IMR-90 (cell line): ENCODE measurements around the gene RUSC1. TPM values are rescaled to one million over a fixed set of nuclear protein-coding genes. Genes with fewer than 3 reads are reported as not detected.

Source experiments
- ATAC-seq: fragments of 200-7000 bp; cut with Tn5 transposase; 2 replicates; pipeline ENCODE4 v1.9.1; 2020; ENCODE audit warnings: low read depth, mild to moderate bottlenecking, moderate library complexity
- BruUV-seq: library from RNA; stranded (reverse); fragments of 400-500 nt; replicated peaks from 2 replicates; lab custom pipeline; 2021; lab: Mats Ljungman, UMichigan
- CTCF ChIA-PET: fragments of 300-600 bp; formaldehyde crosslinking; extraction: SDS; loops from one replicate; lab custom pipeline; 2021; ENCODE audit warnings: antibody characterized with exemption; lab: Yijun Ruan, JAX
- POLR2A ChIA-PET: fragments of 300-600 bp; sonication (Branson Sonifier 250); formaldehyde crosslinking; loops from one replicate; lab custom pipeline; 2022; ENCODE audit warnings: antibody characterized with exemption; ENCODE audit not compliant: unreplicated experiment; lab: Charles Lee
- DNase-seq: peaks from one replicate; pipeline ENCODE4 v3.0.0; 2013
- H2AFZ ChIP-seq: replicated peaks from 2 replicates; pipeline ENCODE3; 2013; ENCODE audit warnings: low read length, mild to moderate bottlenecking; ENCODE audit not compliant: poor library complexity
- H2AK5ac ChIP-seq: 2 replicates; pipeline ENCODE4 v1.6.1; 2013; ENCODE audit warnings: low read depth, low read length, inconsistent platforms
- H2AK9ac ChIP-seq: replicated peaks from 2 replicates; pipeline ENCODE3; 2013; ENCODE audit warnings: mild to moderate bottlenecking, low read depth, low read length, moderate library complexity; ENCODE audit not compliant: poor library complexity
- H2BK120ac ChIP-seq: 2 replicates; pipeline ENCODE4 v1.6.1; 2013; ENCODE audit warnings: low read depth, low read length, inconsistent platforms
- H2BK15ac ChIP-seq: 3 replicates; pipeline ENCODE4 v1.6.1; 2013; ENCODE audit warnings: low read depth, low read length, inconsistent platforms
- H2BK20ac ChIP-seq: 2 replicates; pipeline ENCODE4 v1.6.1; 2013; ENCODE audit warnings: low read depth, mild to moderate bottlenecking, inconsistent platforms, low read length, moderate library complexity
- H2BK5ac ChIP-seq: 2 replicates; pipeline ENCODE4 v1.6.1; 2013; ENCODE audit warnings: mild to moderate bottlenecking, low read depth, low read length, inconsistent platforms; ENCODE audit not compliant: poor library complexity, severe bottlenecking
- H3K14ac ChIP-seq: replicated peaks from 2 replicates; pipeline ENCODE4 v1.6.1; 2013; ENCODE audit warnings: low read depth, low read length, inconsistent platforms
- H3K18ac ChIP-seq: 2 replicates; pipeline ENCODE4 v1.6.1; 2013; ENCODE audit warnings: low read depth, low read length, control low read depth
- H3K23ac ChIP-seq: 2 replicates; pipeline ENCODE4 v1.6.1; 2013; ENCODE audit warnings: low read depth, low read length, inconsistent platforms
- H3K27ac ChIP-seq: 2 replicates; pipeline ENCODE4 v1.5.1; 2013; ENCODE audit warnings: mild to moderate bottlenecking, control low read depth, low read length; ENCODE audit not compliant: insufficient read depth
- H3K27me3 ChIP-seq: 2 replicates; pipeline ENCODE4 v1.6.1; 2013; ENCODE audit warnings: low read length; ENCODE audit not compliant: control insufficient read depth, insufficient read depth
- H3K36me3 ChIP-seq: 2 replicates; pipeline ENCODE4 v1.6.1; 2013; ENCODE audit warnings: low read length, mixed read lengths; ENCODE audit not compliant: control insufficient read depth, insufficient read depth
- H3K4ac ChIP-seq: 2 replicates; pipeline ENCODE4 v1.6.1; 2013; ENCODE audit warnings: low read depth, low read length, inconsistent platforms
- H3K4me1 ChIP-seq: 2 replicates; pipeline ENCODE4 v1.6.1; 2013; ENCODE audit warnings: low read length, mixed read lengths; ENCODE audit not compliant: control insufficient read depth, insufficient read depth
- H3K4me2 ChIP-seq: 2 replicates; pipeline ENCODE4 v1.6.1; 2013; ENCODE audit warnings: low read depth, mild to moderate bottlenecking, control low read depth, low read length, moderate library complexity
- H3K4me3 ChIP-seq: 2 replicates; pipeline ENCODE4 v1.5.1; 2013; ENCODE audit warnings: low read depth, mild to moderate bottlenecking, control low read depth, low read length, moderate library complexity; ENCODE audit not compliant: insufficient read depth
- H3K56ac ChIP-seq: 2 replicates; pipeline ENCODE4 v1.6.1; 2013; ENCODE audit warnings: low read length, inconsistent platforms; ENCODE audit not compliant: insufficient read depth; ENCODE audit errors: extremely low read depth
- H3K79me1 ChIP-seq, 2 experiments: 2 replicates each; pipeline ENCODE4 v1.6.1; 2013; ENCODE audit warnings: low read length in 2 of 2, inconsistent platforms in 1 of 2, low read depth in 1 of 2
- H3K9ac ChIP-seq: 2 replicates; pipeline ENCODE4 v1.6.1; 2013; ENCODE audit warnings: low read depth, low read length, control low read depth
- H3K9me1 ChIP-seq: 2 replicates; pipeline ENCODE4 v1.6.1; 2013; ENCODE audit warnings: low read length, inconsistent platforms; ENCODE audit not compliant: insufficient read depth
- H3K9me3 ChIP-seq: 2 replicates; pipeline ENCODE4 v1.6.1; 2013; ENCODE audit warnings: low read length; ENCODE audit not compliant: control insufficient read depth, insufficient read depth
- H4K20me1 ChIP-seq: 2 replicates; pipeline ENCODE4 v1.6.1; 2013; ENCODE audit warnings: low read length, inconsistent platforms; ENCODE audit not compliant: insufficient read depth
- H4K5ac ChIP-seq: 2 replicates; pipeline ENCODE4 v1.6.1; 2013; ENCODE audit warnings: mild to moderate bottlenecking, low read depth, low read length, control low read depth
- H4K8ac ChIP-seq, 2 experiments: 2 replicates each; pipeline ENCODE4 v1.6.1; 2013; ENCODE audit warnings: low read depth in 2 of 2, low read length in 2 of 2, control low read depth in 1 of 2, inconsistent platforms in 1 of 2
- H4K91ac ChIP-seq: 2 replicates; pipeline ENCODE4 v1.6.1; 2013; ENCODE audit warnings: low read depth, low read length, inconsistent platforms; ENCODE audit not compliant: insufficient read depth
- BHLHE40 ChIP-seq: fragments of 150-350 bp; IDR thresholded peaks from 2 replicates; pipeline ENCODE4 v1.6.1; 2016; ENCODE audit warnings: mild to moderate bottlenecking, low read depth, low read length
- CEBPB ChIP-seq: IDR thresholded peaks from 2 replicates; pipeline ENCODE4 v1.6.1; 2012; ENCODE audit warnings: low read depth, low read length, improper control_type of control experiment
- CHD1 ChIP-seq: IDR thresholded peaks from 2 replicates; pipeline ENCODE4 v1.6.1; 2012; ENCODE audit warnings: low read depth, low read length, improper control_type of control experiment
- FOS ChIP-seq: fragments of 150-350 bp; IDR thresholded peaks from 2 replicates; pipeline ENCODE4 v1.6.1; 2016; ENCODE audit warnings: low read depth, low read length
- MAFK ChIP-seq: IDR thresholded peaks from 2 replicates; pipeline ENCODE4 v1.6.1; 2012; ENCODE audit warnings: low read depth, low read length, improper control_type of control experiment
- MXI1 ChIP-seq: IDR thresholded peaks from 2 replicates; pipeline ENCODE4 v1.6.1; 2012; ENCODE audit warnings: low read depth, mild to moderate bottlenecking, low read length, moderate library complexity, borderline replicate concordance
- NFE2L2 ChIP-seq: fragments of 150-350 bp; IDR thresholded peaks from 2 replicates; pipeline ENCODE4 v1.6.1; 2016; ENCODE audit warnings: low read depth, mild to moderate bottlenecking, low read length
- POLR2A ChIP-seq: IDR thresholded peaks from 2 replicates; pipeline ENCODE4 v1.6.1; 2012; ENCODE audit warnings: mild to moderate bottlenecking, low read depth, low read length
- RAD21 ChIP-seq: IDR thresholded peaks from 2 replicates; pipeline ENCODE4 v1.6.1; 2012; ENCODE audit warnings: low read length, improper control_type of control experiment
- RCOR1 ChIP-seq: IDR thresholded peaks from 2 replicates; pipeline ENCODE4 v1.6.1; 2012; ENCODE audit warnings: mild to moderate bottlenecking, low read length, improper control_type of control experiment; ENCODE audit not compliant: insufficient replicate concordance
- RFX5 ChIP-seq: IDR thresholded peaks from 2 replicates; pipeline ENCODE4 v1.8.0; 2012; ENCODE audit warnings: low read depth, mild to moderate bottlenecking, low read length, moderate library complexity
- SMC3 ChIP-seq: fragments of 150-350 bp; IDR thresholded peaks from 2 replicates; pipeline ENCODE4 v1.6.1; 2016; ENCODE audit warnings: low read depth, mild to moderate bottlenecking, antibody characterized with exemption, low read length, moderate library complexity
- WGBS, 2 experiments: methylation state at CpG; one replicate each; pipeline versions ENCODE4 v1.1.5 to v1.1.7; 2013; ENCODE audit warnings: missing lambda C conversion rate in 2 of 2; ENCODE audit not compliant: insufficient read length in 1 of 2; ENCODE audit errors: extremely low coverage in 2 of 2; 5-methylcytosine and 5-hydroxymethylcytosine counted together
- dilution Hi-C: fragments of 300-500 bp; cut with HindIII; formaldehyde crosslinking; loops from one replicate; pipeline ENCODE4 v1.14.3; 2018; ENCODE audit warnings: low sequenced_read_pairs; ENCODE audit not compliant: unreplicated experiment
- in situ Hi-C: fragments of 300-500 bp; cut with MboI; formaldehyde crosslinking; loops from 3 replicates; pipeline ENCODE4 v1.14.3; 2019; ENCODE audit warnings: low sequenced_read_pairs, inconsistent platforms, mixed read lengths
- intact Hi-C: fragments of 100-400 bp; cut with micrococcal nuclease; formaldehyde crosslinking; loops from 2 replicates; pipeline ENCODE4 v1.10.0; 2022
- polyA plus RNA-seq, 3 experiments: library from polyadenylated mRNA; depleted of rRNA; stranded (reverse); fragments of >200 nt; gene quantifications; 2 replicates each; pipeline ENCODE4 v1.2.3, GENCODE V29; 2012; ENCODE audit warnings: low replicate concordance in 1 of 3
- total RNA-seq: library from RNA; depleted of rRNA; stranded (reverse); fragments of >200 nt; gene quantifications from 2 replicates; pipeline ENCODE4 v1.2.3, GENCODE V29; 2012
- TF ChIP-seq, protein P1 (sequence below): fragments of 150-350 bp; IDR thresholded peaks from 2 replicates; pipeline ENCODE4 v1.6.1; 2016; ENCODE audit warnings: low read depth, mild to moderate bottlenecking, low read length, moderate library complexity, borderline replicate concordance
- TF ChIP-seq, protein P2 (sequence below): fragments of 150-350 bp; IDR thresholded peaks from 2 replicates; pipeline ENCODE4 v1.6.1; 2017; ENCODE audit warnings: mild to moderate bottlenecking, antibody characterized with exemption, low read length, low read depth

RUSC1 gene
- total and polyA plus RNA-seq, 2 of the 4 experiments (the other 2 are of a cell fraction): 4.1 to 31.4 TPM

DNA sequence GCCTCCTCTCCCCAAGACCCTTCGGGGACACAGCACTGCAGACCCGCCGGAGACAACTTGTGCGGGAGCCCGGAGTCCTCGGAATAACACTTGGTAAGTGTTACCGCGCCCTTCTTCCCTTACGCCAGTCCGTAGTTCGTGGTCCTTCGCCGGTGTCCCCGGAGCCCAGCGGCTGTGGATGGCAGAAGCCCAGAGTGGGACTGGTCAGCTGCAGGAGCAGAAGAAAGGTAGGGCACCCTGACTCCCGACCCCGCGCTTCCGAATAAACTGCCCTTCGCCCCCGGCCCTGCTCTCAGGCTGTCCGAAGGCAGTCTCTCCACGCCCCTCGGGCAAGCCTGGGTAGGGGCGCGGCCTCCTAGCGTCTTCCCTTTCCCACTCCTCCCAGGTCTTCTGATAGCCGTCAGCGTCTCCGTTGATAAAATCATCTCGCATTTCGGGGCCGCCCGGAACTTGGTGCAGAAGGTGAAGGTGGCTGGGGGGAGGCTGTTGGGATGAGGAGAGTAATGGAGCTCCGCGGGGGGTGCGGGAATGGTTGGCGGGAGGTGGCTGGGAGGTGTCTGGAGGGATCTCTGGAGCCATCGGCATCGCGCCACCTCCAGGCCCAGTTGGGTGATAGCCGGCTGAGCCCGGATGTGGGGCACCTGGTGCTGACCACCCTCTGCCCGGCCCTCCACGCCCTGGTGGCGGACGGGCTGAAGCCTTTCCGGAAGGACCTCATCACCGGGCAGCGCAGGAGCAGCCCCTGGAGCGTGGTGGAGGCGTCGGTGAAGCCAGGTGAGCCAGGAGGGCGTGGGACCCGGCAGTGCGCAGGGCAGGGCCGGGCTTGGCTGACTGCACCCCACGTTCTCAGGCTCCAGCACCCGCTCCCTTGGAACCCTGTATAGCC lies 4.3 kb downstream of the RUSC1 start:
- H2AFZ ChIP-seq: peak overlapping the region; percentile 98
- peak overlapping the region; percentile 72 for H2BK5ac ChIP-seq
- ATAC-seq (no peak), DNase-seq (peak; percentile 40)
- H3K4ac ChIP-seq: peak overlapping the region; percentile 60
- peak overlapping the region; percentile 60 for H3K56ac ChIP-seq
- H2BK120ac ChIP-seq: no peak overlapping the region
- in situ Hi-C loops (no loop called here), intact Hi-C loops (loop anchor here (5.0 to 10.0 kb wide), 3 partner anchors 120 to 322 kb away; partner anchors contain the start of genes MTX1 and THBS3), dilution Hi-C loops (no loop called here)
- no peaks in the 10 kb centered on the region for H3K27me3 ChIP-seq
- H3K14ac ChIP-seq: peak overlapping the region; percentile 69
- H2BK20ac ChIP-seq: no peak overlapping the region
- H4K8ac ChIP-seq: peak overlapping the region; percentile 49 to 54; a peak in 3 of 4 replicates
- WGBS, 2 experiments: 10% methylated on average over 30 of the region's 59 CpGs; no CpG with 5 or more reads in 1 of the 2 experiments
- POLR2A ChIA-PET: no interaction called here
- H3K4me1 ChIP-seq: peaks cover 18% of the 10 kb centered on the region; the same call in 1 of the 2 replicates
- H3K18ac ChIP-seq: peak overlapping the region; percentile 16; the same call in 1 of the 2 replicates
- peaks cover 15% of the 10 kb centered on the region; the same call in 1 of the 2 replicates for H3K9me1 ChIP-seq
- peak overlapping the region; percentile 58 for H2AK5ac ChIP-seq
- peak overlapping the region; percentile 78 for H3K27ac ChIP-seq
- H4K20me1 ChIP-seq: peaks cover 25% of the 10 kb centered on the region
- H3K9me3 ChIP-seq: no peaks in the 10 kb centered on the region
- H4K91ac ChIP-seq: peak overlapping the region; percentile 51
- 0 out of 2 replicates have a peak overlapping the region, but pooled peaks have one; percentile 11 for H4K5ac ChIP-seq
- H2BK15ac ChIP-seq: 0 out of 3 replicates have a peak overlapping the region, but pooled peaks have one; percentile 38
- peak overlapping the region; percentile 95 for H3K4me2 ChIP-seq
- peaks cover 11 to 58% of the 10 kb centered on the region in 2 experiments for H3K79me1 ChIP-seq
- peaks cover 19% of the 10 kb centered on the region for H3K36me3 ChIP-seq
- H3K23ac ChIP-seq: peak overlapping the region; percentile 84; the same call in 1 of the 2 replicates
- H3K4me3 ChIP-seq: peak overlapping the region; percentile 58
- no TSS peak for BruUV-seq
- CTCF ChIA-PET: interaction anchor here (0.6 to 1.6 kb wide), 3 partner anchors 13 to 383 kb away, joined by 4 to 5 read pairs (median 5); no protein-coding TSS in a partner anchor
- H3K9ac ChIP-seq: peak overlapping the region; percentile 75
- peak overlapping the region; percentile 86 for H2AK9ac ChIP-seq
- TF ChIP-seq FOS: no peak
- TF ChIP-seq, protein P1, sequence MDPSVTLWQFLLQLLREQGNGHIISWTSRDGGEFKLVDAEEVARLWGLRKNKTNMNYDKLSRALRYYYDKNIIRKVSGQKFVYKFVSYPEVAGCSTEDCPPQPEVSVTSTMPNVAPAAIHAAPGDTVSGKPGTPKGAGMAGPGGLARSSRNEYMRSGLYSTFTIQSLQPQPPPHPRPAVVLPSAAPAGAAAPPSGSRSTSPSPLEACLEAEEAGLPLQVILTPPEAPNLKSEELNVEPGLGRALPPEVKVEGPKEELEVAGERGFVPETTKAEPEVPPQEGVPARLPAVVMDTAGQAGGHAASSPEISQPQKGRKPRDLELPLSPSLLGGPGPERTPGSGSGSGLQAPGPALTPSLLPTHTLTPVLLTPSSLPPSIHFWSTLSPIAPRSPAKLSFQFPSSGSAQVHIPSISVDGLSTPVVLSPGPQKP: no peak
- TF ChIP-seq, protein P2, sequence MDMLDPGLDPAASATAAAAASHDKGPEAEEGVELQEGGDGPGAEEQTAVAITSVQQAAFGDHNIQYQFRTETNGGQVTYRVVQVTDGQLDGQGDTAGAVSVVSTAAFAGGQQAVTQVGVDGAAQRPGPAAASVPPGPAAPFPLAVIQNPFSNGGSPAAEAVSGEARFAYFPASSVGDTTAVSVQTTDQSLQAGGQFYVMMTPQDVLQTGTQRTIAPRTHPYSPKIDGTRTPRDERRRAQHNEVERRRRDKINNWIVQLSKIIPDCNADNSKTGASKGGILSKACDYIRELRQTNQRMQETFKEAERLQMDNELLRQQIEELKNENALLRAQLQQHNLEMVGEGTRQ: no peak
- peak; percentile 24; the same call in 1 of the 2 replicates for TF ChIP-seq RAD21
- no peak for TF ChIP-seq NFE2L2
- no peak for TF ChIP-seq RCOR1
- TF ChIP-seq CHD1: no peak
- TF ChIP-seq MAFK: no peak
- no peak for TF ChIP-seq CEBPB
- TF ChIP-seq BHLHE40: no peak
- no peak for TF ChIP-seq POLR2A
- peak; percentile 10; the same call in 1 of the 2 replicates for TF ChIP-seq MXI1
- TF ChIP-seq SMC3: peak; percentile 31; the same call in 1 of the 2 replicates
- TF ChIP-seq RFX5: no peak
